Stimulated activated CD4-positive, alpha-beta T cell treated with anti-CD3 and anti-CD28 coated beads, Interleukin-1b, Interleukin-23, amount 100 ng/mL, for 4 hours (primary cell): ENCODE results near the gene MARK3.

ENCODE experiments used
- DNase-seq, 2 donors: peaks; one replicate each; pipeline ENCODE4 v3.0.0-alpha.2; 2020; ENCODE audit warnings: low read depth in 2 of 2

The MARK3 gene

DNA sequence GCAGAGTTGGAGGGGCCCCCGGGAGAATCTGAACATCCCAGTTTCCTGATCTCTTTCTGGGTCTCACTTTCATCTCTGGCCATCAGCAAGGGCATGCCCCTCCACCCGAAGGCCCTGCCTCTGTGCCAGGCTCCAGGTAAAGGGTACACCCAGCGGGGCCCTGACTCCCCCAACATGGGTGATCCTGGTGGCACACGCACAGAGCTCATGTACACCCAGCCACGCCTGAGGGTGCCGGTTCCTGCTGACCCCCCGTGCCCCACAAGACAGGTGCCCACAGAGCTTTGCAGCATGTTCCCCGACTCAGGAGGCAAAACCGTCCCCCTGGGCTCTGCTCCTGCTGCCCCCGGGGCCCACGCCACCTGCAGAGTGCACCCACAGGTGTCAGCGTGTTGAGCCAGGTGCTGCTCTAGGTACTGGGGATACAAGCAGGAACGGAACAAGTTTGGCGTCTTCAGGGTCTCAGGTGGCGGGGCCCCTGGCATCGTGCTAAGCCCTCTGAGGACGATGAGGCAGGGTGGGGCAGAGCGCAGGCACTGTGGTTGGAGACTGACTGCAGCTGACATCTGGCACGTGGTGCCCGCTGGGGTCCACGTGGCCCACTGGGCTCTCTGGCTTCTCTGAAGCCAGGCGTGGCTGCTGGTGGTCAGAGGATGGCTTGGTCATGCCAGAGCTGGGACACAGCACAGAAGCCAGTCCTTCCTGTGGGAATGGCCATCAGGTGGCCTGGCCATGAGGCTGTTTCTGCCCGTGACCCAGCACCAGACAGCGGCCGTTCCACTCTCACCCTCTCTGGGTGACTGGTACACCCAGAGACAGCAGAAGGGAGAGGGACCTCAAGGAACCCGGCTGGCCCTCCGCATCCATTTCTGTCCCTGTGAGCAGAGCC lies 163.5 kb downstream of the MARK3 start:
- DNase-seq: no peak

DNA sequence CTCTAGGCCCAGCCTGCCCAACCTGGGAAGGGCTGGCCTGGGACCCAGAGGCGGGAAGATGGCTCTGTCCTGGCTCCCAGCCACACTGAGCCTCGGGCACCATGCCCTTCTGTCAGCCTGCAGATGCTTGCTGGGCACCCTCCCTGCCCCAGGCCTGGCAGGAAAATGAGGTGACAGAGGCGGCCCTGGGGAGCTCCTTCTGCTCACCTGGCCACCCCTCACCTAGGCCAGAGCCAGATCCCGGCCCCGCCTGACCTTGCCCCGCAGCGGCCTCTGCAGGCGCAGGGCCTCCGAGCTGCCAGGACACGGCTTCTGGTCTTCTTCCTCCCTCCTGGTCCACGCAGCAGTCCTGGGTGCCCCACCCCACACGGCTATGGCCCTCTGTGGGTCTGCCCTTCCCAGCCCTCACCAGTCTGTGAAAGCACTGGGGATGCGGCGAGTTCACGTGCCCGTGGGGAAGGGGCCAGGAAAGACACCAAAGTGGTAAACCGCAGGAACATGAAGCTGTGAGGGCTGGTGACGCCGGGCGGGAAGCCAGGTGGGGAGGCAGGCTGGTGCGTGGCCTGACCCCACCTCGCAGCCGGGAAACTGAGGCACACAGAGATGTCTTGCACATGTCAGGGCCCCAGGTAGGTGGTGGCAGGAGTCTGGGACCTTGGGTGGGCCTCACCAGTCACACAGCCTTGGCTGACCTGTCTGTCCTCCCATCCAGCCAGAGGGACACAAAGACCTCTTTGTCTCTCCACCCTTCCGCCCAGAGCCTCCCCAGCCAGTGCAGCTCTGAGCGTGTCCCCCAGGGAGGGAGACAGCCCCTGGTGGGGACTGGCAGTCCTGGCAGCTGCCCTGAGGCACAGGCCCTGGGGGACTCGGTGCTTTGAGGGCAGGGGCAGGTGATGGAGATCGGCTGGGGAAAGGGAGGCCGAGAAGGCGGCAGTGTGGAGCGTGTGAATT lies 164.4 kb downstream of the MARK3 start:
- no peak for DNase-seq

DNA sequence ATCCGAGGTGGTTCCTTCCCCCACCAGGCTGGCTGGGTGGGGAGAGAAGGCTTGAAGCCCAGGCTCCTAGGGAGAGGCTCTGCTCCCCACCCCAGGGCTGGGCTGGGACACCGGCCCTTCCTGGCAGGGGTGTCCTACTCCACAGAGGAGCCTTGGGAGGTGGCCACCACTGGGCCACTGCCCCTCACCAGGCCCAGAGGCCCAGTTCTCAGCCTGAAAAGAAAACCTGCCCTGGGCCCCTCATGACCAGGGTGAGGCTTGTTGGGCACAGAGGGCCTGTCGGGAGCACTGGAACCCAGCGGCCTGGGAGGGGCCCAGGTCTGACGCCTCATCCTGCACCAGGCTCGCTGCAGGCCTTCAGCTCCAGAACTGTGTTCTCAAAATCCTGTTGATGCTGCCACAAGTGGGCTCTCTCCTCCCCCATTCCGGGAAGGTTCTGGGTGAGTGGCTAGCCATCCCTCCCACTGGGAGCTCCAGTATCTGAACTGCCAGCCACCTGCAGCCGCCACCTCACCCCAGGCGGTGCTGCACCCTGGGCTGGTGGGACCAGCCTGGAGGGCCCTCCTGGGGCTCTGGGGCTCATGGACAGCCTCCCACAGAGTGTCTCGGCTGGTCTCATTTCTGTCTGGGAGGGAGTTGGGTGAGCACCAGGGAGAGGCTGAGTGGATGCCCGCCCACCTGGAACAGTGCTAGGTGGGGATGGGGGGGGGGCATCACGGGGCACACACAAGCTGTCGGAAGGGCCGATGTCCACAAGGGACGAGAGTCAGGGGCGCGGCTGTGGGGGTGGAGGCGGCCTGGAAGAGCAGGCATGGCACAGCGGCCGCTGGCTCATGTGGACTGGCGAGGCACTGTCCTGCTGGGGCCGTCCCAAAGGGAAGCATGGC lies 165.5 kb downstream of the MARK3 start:
- DNase-seq: no peak

DNA sequence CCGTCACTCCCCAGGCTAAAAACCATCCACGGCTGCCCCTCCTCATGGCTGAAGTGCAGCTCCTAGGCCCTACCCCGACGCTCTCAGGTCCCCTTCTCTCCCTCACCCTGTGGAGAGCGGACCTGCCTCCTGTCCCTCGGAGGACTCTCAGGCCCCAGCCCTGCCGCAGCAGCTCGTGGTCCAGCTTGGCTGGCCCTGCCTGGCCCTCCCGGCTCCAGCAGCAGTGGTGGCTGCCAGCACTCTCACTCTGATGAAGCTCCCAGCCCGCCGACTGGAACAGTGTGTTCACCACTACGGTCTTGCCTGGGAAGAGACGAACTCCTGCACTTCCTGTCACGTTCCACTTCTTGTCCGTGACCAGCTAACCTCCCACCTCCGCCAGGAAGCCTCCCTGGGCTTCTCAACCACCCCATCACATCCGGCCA lies 166.1 kb downstream of the MARK3 start:
- no peak for DNase-seq

DNA sequence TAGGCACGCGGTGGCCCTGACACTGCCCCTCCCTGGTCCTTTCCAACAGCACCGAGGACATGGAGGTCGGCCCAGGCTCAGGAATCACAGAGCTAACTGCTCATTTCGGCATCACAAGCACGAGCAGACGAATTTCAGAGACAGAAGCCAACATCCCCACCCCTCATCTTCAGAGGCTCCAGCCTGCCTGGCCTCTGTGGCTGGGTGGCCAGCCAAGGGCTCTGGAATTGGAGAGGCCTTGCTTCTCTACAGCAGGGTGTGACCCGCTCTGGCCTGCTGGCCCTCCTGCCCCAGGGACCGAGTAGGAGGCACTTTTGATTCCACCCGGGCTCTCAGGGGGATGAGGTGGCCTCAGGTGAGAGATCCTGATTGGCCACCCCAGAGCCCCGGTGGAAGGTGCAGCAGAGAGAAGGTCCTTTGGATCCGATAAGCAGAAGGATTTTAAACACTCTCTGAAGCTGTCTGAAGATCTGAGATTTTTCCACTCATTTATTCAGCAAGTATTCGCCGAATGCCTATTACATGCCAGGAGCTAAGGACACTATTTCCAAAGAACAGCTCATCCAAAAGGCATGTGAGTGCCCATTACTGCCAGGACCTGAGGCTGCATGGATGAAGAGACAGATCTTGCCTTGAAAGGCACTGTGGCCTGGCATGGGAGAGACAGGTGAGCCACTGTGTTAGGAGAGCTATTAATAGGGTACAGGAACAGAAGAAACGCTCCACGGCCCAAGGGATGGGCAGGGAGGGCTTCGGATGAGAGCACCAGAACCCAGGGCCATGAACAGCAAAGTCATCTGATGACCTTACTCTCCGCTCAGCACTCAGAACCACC lies 167.0 kb downstream of the MARK3 start:
- no peak for DNase-seq

DNA sequence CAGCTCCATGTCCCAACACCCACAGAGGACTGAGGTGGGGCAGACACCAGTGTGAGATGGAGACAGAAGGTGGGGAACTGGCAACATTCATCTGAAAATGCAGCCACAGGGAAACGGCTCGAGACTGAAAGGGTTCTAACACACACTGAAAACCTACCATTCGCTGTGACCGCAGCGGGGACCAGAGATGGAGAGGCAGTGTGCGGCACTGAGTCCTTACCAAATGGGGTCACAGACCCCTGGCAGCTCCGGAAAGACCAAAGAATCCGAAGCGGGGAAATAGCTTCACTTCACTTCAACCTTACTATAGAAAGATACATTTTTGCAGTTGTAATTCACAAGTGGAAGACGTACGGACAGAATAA lies 167.6 kb downstream of the MARK3 start:
- no peak for DNase-seq
